ENCODE measurements around the gene HNRNPUL1.

Gene HNRNPUL1

DNA sequence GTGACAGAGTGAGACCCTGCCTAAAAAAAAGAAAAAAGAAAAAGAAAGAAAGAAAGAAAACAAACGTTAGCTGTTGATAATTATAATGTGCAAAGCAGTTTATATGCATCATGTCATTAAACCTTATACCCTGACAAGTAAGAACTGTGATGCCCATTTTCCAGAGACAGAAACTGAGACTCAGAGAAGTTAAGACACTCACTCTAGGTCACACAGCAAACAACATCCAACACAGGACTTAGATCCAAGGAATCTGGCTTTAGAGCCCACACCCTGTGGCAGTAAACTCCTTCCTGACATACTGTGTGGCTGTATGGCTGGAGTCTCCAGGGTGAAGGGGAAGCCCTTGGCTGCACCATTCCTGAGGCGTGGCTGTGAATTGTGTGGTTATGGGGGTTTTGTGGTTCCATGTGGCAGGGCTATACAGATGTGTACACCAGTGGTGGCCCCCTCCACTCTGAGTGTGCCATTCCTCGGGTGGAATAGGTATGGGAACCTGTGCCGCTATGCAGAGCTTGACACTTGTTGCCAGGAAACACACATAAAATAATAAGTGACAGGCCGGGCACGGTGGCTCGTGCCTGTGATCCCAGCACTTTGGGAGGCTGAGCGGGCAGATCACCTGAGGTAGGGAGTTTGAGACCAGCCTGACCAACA lies 29.5 kb upstream of the HNRNPUL1 start:
- DNase-seq = no peak

DNA sequence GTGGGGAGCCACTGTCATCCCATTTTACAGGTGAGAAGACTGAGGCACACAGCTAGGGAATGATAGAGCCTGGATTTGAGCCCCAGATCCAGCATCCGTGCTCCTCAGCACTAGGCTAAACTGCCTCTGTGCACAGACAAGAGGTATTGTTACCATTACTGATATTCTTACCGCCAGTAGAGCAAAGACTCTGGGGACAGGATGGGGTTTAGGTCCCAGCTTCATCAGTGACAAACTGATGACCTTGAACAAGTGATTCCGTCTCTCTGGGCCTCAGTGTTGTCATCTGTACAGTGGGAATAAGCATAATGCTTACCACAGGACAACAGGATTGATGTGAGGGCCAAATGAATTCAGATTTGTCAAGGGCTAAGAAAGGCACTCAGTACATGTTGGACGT lies 28.7 kb upstream of the HNRNPUL1 start:
- no peak for DNase-seq

- no peak for DNase-seq
Observed at GRCh38 chr19:41238244-41238643, 25.9 kb upstream of the HNRNPUL1 start.

DNA sequence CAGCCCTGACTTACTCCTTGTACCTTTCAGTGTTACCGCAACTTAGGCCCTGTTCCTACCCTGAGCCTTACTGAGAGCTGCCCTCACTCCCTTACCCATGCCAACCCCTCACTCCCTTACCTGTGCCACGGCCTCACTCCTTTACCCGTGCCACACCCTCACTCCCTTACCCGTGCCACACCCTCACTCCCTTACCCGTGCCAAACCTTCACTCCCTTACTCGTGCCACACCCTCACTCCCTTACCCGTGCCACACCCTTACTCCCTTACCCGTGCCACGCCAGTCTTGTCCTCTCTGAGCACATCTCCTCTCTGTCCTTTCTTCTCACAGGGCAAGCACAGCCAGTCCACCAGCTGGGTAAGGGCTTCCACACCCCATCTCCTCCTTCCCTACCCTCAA lies 24.8 kb upstream of the HNRNPUL1 start:
- DNase-seq = no peak

- DNase-seq = no peak
Observed at GRCh38 chr19:41239961-41240574, 24.1 kb upstream of the HNRNPUL1 start.

DNA sequence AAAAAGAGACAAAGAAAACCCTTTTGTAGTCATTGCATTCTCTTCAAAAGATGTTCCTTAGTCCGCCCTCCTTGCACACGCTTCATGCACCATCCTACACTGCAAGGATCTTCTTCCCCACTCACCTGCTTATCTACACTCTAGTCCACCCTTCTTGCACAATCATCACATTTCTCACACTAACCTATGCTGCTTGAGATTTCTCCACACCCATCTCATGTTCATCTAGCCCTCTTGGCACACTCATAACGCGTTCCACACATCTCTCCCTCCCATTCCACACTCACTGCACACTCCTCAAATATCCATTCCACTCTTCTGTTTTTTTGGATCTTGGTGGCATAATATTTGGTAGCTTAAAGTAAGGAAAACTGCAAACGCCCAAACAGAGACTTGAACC lies 22.3 kb upstream of the HNRNPUL1 start:
- no peak for DNase-seq

GRCh38 chr19:41244117-41244516 lies 20.1 kb upstream of the HNRNPUL1 start:
- DNase-seq = no peak

- DNase-seq = no peak
Observed at GRCh38 chr19:41245843-41246242, 18.3 kb upstream of the HNRNPUL1 start.

DNA sequence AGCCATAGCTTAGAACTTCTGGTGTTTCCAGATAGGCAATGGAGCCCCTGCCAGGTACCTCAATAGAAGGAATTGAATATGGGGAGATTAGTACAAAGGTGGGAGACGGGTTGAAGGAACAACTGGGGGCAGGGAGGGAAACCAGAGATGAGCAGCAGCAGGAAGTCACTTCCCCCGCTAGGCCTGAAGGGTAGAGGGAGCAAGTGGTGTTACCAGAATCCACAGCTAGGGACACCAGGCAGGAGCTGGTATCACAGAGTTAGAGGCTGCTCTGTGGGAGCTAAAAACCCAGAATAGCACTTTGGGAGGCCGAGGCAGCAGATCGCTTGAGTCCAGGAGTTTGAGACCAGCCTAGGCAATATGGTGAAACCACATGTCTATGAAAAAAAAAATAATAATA lies 15.3 kb upstream of the HNRNPUL1 start:
- no peak for DNase-seq

GRCh38 chr19:41249707-41250423 lies 14.3 kb upstream of the HNRNPUL1 start:
- no peak for DNase-seq

GRCh38 chr19:41253660-41254059 lies 10.5 kb upstream of the HNRNPUL1 start:
- DNase-seq = no peak

- no peak for DNase-seq
Observed at GRCh38 chr19:41255171-41255570, 9.0 kb upstream of the HNRNPUL1 start.

GRCh38 chr19:41261474-41262190 lies 2.5 kb upstream of the HNRNPUL1 start:
- DNase-seq = no peak

DNA sequence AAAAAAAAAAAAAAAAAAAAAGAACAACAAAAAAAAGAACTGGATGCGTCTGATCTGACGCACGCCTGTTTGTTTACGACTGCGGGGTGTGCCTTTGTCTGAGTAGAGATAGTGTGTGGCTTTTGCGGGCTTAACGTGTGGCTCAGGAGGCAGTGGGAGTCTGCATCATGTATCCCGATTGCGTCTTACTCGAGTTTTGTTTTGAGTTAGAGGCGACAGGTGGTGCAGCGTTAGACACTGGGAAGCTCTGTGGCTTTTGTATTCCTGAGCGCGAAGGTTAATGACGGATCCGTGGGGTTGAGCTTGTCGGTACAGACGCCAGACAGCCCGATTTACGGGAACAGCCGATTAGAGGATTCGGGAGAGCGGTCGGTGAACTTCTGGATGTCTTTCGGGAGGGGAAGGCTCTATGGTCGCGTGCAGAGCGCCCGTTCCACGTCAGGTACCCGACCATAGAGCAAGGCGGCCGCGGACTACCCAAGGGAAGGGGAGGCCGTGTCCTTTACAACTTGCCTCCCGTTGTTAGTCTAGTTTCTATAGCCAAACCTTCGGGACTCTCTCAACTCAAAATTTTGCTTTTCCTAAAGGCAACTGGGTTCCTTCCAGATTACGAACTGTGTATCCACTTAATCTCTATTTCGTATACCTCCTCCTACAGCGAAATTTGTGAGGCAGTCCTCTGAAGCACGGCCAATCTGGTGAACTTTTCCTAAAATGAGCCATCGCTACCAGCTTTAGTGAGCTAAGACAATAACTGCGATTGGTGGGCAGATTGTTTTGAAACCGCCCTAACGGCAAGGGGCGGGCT lies 926 bp upstream of the HNRNPUL1 start:
- DNase-seq = peak; percentile 89

DNA sequence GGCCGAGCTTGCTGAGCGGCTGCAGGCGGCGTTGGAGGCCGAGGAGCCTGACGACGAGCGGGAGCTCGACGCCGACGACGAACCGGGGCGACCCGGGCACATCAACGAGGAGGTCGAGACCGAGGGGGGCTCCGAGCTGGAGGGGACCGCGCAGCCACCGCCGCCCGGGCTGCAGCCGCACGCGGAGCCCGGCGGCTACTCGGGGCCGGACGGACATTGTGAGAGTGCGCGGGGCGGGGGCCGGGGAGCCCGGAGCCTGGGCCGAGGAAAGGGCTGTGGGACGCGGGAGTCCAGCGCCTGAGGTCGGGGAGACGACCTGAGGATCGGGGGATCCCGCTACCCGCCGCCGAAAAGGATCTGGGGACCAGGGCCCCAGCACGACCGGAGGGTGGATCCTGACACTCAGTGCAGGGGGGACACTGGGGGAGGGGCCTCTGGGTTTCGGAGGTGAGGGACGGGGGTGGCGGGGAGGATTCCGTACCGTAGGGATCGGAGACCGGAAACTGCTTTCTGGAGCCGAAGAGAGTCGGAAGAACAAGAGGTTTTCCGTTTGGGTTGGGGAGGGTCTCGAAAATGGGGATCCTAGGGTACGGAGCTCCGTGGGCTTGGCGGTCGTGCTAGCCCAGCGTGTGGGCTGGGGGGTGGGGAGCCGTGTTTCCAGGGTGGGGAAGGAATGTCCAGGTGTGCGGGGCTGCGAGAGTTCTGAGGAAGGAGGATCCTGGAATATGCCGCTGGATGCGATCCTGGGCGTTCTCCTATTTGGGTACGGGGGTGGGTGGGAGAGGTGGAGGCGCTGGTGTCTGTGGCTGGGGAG lies 616 bp downstream of the HNRNPUL1 start:
- DNase-seq = peak; percentile 86

DNA sequence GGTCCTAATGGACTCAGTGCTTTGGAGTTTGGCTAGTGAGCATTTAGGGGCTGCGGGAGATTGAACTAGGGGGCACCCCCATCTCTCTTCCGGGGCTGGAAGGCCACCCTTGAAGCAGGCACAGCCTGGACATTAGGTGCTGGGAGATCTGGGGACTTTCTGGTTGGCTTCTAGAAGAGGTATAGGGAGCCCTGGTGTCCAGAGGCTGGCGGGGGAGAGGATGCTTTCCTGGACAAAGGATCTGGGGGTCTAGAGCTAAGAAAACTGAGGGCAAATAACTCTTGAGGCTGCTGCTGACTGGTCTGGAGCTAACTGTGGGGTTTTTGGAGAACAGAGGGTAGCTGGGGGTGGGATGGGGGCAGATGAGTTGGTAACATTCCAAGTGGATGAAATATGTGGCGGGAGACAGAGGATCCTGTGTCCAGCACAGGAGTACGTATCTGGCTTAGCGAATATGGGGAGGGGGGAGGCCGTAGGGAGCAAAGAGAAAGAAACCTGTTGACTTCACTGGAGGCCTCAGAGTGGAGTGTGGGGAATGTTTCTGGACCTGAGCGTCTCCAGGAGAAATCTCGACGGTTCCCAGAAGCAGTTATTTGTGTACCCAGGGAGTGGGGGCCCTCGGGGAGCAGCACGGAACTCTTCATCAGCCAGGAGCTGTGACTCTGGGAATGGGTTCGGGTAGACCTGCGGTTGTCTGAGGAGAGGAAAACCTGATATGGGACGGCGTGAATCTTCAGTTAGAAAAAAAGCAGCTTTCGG lies 1.4 kb downstream of the HNRNPUL1 start:
- DNase-seq = peak; percentile 15

DNA sequence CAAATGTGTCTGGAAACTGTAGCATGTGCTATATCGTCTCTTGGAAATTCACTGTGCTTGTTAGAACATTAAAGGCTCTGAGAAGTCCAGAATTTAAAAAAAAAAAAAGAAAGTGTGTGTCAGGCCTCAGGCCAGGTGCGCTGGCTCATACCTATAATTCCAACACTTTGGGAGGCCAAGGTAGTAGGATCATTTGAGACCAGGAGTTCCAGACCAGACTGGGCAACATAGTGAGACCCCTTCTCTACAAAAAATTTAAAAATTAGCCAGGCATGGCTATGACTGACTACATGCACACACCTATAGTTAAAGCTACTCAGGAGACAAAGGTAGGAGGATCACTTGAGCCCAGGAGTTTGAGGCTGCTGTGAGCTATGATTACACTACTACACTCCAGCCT lies 4.9 kb downstream of the HNRNPUL1 start:
- DNase-seq = no peak

GRCh38 chr19:41269571-41269970 lies 5.4 kb downstream of the HNRNPUL1 start:
- no peak for DNase-seq

DNA sequence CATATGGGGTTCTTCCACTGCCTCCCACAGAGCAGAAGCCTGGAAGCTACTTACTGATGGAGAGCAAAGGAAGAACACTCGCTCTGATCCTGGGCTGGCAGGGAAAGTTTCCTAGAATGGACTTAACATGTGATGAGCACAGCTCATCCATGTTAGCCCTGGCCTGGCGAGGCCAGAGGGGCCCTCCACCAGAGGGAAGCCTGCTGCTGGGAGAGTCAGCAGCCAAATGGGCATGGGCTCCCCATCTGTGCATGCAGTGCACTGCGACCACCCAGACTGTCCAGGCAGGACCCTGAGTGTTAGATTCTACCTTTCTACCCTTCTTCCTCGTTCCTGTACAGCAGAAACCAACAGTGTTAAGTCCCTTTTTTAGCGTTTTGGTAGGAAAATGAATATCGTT lies 8.9 kb downstream of the HNRNPUL1 start:
- no peak for DNase-seq

DNA sequence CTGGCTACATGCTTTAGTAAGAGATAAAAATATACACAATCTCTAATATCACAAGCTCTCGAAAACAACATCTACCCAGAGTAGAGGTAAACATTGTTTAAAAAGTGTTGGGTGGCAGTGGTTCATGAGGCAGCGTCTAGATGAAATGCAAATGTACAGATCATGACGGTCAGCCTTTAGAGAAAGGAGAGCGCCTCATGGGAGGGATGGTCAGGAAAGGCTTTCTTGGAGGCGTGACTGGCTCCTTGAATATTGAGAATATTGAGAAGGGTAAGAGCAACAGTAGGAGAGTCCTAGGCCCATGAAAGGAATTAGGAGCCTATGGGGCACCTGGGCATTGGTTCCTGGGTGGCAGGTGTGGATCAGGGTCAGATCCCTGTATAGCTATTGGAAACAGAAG lies 10.6 kb downstream of the HNRNPUL1 start:
- DNase-seq = no peak

- DNase-seq = no peak
Observed at GRCh38 chr19:41276231-41276630, 12.1 kb downstream of the HNRNPUL1 start.
